Measurements from ENCODE around the gene RAB3D.
"Not testable (repeated sequence)": the region's sequence is repeated elsewhere in the genome, so short reads cannot be mapped to it uniquely, and the experiment has no call there.

RAB3D gene, protein sequence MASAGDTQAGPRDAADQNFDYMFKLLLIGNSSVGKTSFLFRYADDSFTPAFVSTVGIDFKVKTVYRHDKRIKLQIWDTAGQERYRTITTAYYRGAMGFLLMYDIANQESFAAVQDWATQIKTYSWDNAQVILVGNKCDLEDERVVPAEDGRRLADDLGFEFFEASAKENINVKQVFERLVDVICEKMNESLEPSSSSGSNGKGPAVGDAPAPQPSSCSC
- total RNA-seq, result 6.2 to 13.8 (median 8.7) reads per million in 4 experiments

DNA sequence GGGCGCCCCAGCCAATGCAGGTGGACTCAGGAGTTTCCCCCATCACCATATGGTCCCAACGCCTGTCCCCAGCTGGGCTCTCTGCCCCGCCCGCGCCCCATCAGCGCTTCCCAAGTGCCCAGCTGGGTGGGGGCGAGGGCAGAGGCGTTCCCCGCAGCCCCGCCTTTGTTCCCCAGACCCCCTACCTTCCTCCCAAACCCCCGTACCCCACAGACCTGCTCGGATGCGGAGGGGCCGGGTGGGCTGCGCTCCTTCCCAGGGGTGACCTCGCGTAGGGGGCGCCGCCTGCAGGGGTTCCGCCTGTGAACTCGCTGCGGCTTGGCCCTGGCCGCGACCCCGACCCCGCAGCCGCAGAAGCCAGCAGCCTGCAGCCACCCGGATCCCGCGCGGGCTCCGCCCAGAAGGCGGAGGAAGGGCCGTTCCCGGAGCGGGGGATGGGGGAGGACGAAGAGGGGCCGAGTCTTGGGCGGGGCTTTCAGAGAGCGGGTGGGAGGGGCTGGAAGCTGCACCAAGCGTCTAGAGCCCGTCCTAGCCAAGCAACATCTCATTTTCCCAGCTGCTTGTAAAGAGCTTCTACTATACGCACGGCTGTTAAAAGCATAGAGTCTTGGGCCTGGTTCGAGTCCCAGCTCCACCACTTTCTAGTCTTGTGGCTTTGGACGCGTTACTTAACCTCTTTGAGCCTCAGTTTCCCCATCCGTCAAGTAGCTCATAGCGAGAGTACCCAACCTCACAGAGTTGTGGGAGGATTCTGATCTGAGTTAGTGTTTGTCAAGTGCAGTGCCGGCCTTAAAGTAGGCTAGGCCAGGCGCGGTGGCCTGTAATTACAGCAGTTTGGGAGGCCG is at the start of gene RAB3D:
RAB3D (minus strand) TSS at position 404 of the 845 bp plus-strand sequence. CDS start 2,258 bp downstream, outside the sequence.
- peak; percentile 62 for DNase-seq

DNA sequence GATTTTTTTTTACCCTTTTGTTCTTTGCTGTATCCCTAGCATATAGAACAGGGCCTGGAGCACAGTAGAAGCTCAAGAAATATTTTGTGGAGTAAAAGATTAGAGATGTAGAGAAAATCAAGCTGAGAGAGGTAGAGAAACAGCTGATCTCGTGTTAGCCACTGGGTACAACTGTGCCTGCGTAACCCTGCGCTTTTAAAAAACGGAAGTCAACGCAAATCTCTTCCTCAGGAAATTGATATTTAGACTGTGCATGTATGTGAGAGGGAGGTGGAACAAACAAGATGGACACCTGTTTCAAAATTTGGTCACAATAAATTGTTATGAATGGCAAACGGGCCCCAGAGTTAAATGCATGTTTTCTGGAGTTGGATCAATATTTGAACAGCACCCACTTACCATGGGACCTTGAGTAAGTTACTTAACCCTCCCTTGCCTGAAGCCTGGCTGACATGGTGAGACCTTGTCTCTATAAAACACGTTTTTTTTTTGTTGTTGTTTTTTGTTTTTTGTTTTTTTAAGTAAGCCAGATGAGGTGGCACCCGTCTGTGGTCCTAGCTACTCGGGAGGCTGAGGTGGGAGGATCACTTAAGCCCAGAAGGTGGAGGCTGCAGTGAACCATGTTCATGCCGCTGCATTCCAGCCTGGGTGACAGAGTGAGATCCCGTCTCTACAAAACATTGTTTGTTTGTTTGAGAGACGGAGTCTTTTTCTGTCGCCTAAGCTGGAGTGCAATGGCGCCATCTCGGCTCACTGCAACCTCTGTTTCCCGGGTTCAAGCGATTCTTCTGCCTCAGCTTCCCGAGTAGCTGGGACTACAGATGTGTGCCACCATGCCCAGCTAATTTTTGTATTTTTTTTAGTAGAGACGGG is 47.9 kb upstream of the RAB3D start:
- no peak for DNase-seq

DNA sequence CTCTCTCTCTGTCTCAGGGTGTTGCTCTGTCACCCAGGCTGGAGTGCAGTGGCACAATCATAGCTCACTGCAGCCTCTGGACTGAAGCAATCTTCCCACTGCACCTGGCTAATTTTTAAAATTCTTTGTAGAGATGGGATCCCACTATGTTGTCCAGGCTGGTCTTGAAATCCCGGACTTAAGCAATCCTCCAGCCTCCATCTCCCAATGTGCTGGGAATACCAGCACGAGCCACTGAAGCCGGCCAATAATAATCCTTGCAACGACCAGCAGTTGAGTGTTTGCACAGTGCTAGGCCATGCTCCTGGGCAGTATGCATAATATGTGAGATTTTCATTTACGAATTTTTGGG is 45.3 kb upstream of the RAB3D start:
- no peak for DNase-seq

DNA sequence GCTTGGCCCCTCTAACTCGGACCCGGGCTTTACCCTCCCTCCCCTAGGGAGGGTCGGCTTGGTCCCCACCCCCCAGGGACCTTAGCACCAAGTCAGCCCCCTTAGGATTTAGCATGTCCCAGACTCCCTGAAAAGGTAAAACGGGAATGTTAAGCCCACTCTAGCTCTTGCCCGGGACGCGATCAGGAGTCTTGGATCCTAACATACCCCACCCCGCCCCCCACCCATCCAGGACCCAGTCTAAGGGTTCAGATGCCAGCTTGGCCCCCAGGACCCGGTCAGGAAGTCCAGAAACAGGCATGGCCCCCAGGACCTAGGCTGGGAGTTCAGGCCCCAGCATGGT is 44.2 kb upstream of the RAB3D start:
- DNase-seq, result no peak

DNA sequence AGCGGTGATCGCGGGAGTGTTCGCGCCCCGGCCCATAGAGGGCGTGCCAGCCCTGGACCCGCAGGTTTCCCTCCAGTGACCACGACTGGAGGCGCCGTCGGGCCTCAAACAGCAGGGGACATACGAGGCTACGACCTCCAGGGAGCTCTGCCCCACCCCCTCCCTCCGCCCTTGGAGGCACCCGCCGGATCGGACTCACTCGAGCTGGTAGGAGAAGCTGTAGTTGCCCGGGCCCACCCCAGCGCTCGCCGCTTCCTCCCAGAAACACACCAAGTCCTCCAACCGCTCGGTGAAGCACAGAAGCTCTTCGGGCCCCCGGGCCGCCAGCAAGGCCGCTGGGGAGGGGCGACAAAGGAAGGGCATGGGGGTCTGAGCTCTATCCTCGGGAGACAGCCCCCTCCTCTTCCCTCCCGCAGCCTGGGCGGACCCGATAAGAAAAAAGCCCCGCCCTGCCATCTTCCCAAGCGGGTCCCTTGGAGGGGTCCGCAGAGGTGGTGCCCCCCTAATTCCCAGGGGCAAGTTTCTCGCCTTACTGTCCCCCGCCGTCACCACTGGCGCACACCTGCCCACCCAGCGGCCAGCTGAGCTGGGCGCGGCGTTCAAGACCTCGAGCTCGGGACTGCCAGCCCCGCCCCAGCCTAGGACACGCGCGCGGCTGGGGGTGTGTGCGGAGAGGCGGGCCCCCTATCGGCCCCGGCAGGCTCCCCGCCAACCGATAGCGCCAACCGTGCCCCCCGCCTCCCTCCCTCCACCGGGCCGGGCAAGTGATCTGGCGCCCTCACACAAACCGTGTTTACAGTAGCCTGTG is 43.6 kb upstream of the RAB3D start:
- DNase-seq, result peak; percentile 17

DNA sequence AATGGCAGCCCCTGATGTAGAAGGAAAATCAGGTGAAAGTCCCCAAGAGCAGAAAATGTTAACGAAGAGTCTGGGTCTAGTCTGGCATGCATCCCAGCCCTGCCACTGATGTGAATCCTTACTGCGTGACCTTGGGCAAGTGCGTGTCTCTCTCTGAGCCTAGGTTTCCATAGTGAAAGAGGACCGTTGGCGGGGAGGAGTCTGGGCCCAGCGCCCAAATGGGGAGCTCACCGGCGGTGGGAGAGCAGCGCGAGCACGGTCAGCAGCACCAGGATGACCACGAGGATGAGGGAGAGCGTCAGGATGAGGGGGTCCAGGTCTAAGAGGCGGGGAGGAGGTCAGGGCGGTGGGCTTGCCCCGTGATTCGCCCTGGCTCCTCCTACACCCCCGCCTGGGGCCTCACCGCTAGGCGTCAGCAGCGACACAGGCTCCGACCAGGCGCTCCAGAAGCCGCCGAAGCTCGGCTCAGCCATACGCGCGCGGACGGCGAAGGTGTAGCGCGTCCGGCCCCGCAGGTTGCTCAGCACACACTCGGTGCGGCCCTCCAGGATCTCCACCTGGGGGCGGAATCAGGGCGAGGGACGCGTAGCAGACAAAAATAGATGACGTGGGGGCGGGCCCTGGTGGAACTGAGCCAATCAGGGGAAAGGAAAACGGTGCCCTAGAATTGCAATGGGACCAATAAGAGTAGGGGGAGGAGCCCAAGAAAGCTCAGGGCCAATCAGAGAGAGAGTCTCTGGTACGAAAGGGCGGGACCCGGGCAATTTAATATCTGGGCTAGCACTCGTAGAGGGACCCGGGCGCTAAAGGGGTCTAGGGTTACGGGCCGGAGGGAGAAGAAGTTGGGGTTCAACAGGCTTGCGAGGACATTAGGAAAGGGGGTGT is 41.4 kb upstream of the RAB3D start:
- peak; percentile 95 for DNase-seq

DNA sequence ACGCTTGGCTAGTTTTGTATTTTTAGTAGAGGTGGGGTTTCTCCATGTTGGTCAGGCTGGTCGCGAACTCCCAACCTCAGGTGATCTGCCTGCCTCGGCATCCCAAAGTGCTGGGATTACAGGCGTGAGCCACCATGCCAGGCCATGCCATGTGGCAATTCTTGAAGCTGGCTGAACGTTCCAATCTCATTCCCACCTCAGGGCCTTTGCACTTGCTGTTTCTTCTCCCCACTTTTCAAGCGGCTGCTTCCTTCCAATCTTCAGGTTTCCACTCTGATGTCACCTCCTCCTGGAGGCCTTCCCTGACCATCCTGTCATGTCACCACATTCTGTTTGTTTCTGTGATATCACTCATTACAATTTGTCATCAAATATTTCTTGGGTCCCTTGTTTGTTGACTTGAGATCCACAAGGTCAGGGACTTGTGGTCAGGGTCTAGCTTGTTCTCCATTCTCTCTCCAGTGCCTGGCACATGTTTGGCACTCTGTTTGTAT is 40.4 kb upstream of the RAB3D start:
- DNase-seq, result no peak

DNA sequence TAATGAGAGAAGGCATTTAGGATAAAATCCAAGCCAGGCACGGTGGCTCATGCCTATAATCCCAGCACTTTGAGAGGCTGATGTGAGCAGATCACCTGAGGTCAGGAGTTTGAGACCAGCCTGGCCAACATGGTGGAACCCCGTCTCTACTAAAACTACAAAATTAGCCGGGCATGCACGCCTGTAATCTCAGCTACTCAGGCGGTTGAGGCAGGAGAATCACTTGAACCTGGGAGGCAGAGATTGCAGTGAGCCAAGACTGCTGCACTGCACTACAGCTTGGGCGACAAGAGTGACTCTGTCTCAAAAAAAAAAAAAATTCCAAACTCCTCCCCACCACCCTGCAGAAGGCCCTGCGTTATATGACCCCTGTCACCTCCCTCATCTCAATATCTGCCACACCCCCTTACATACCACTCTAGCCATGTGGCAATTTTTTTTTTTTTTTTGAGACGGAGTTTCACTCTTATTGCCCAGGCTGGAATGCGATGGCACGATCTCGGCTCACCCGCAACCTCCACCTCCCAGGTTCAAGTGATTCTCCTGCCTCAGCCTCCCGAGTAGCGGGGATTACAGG is 39.9 kb upstream of the RAB3D start:
- not testable (repeated sequence) for DNase-seq

DNA sequence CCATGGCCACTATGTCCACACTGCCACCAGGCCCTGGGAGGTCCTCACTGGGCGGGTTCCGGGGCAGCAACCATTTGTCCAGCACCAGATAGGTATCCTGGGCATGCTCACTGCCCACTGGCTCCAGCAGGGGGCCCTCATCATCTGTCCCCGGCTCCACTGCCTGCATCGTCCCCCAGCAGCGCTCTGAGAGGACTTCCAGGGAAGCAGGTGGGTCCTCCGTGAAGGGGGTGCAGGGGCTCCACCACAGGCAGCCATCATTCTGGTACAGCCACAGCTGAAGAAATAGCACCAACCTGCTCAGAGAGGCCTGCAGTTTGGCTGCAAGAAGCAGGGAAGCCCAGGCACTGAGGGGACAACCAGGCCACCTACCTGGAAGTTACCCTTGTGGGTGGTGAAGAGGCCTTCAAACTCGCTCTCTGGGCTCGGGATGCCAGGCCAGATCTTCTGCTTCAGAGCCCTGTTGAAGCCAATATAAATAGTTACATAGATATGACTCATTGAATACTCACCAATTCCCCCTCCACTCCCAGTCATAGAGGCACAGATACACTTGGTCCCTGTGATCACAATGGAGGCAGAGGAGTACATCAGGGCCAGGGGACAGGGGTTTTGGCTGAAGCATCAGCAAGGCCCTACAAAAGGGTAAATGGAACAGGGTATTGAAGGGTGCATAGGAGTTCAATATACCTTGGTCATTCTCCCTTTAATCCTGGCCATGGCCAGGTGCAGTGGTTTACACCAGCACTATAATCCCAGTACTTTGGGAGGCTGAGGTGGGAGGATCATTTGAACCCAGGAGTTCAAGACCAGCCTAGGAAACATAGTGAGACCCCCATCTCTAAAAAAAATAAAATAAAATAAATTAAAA is 39.1 kb upstream of the RAB3D start:
- DNase-seq, result no peak

DNA sequence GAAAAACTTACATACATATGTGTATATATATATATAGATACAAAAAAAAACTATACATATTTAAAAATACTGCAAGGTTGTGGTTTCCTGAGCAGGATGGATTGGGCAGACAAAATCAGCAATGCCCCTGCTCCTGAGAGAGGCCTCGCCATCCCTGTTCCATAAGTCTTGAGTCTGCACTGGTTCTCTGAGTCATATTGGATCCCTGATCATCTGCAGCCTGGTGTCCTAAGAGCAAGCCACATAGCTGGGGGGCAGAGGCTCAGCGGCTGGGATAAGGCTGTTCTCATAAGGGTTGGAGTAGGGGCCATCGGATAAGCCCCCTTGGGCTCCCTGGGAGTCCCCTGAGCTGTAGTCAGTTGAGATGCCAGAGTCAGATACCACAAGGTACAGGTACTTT is 38.3 kb upstream of the RAB3D start:
- DNase-seq, result no peak

DNA sequence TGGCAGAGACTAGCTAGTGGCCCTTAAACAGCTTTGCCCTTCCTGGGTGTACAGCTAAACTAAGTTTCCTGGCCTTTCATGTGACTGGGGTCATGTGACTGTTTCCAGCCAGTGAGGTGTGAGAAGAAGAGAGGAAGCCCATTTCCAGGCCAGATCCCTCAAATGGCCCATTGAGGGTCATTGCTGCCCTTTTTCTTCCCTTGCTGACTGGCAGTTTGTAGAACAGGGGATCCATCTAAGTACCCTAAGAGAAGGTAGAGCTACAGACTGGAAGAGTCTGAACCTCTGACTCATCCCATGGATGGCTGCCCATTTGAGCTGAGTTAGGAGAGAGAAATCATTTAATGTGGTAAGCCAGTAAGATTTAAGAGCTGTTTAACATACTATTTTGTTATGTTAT is 37.8 kb upstream of the RAB3D start:
- no peak for DNase-seq

DNA sequence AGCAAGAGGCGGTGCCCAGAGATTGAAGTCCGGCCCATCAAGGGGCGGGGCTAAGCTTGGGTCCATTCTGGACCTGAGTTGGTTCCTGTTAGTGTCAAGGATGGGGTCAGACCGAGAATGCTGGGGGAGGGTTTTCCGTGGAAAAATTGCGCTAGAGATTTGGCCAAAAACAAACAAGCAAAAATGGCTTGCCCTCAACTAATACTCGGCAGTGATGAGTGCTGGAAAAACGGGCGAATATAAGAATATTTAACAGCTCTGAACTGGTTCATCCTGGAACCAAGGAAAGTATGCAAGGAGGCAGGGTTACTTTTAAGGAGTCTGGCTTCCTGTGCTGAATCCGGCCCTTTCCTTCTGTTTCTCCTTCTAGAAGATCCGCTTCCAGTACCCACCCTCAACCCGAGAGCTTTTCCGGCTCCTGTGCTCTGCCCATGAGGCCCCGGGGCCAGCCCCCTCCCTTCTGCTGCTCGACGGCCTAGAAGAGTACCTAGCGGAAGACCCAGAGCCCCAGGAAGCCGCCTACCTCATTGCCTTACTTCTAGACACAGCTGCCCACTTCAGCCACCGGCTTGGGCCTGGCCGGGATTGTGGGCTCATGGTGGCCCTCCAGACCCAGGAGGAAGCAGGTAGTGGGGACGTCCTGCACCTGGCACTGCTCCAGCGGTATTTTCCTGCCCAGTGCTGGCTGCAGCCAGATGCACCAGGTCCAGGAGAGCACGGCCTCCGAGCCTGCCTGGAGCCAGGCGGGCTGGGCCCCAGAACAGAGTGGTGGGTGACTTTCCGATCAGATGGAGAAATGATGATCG is 35.9 kb upstream of the RAB3D start:
- DNase-seq, result peak; percentile 48

DNA sequence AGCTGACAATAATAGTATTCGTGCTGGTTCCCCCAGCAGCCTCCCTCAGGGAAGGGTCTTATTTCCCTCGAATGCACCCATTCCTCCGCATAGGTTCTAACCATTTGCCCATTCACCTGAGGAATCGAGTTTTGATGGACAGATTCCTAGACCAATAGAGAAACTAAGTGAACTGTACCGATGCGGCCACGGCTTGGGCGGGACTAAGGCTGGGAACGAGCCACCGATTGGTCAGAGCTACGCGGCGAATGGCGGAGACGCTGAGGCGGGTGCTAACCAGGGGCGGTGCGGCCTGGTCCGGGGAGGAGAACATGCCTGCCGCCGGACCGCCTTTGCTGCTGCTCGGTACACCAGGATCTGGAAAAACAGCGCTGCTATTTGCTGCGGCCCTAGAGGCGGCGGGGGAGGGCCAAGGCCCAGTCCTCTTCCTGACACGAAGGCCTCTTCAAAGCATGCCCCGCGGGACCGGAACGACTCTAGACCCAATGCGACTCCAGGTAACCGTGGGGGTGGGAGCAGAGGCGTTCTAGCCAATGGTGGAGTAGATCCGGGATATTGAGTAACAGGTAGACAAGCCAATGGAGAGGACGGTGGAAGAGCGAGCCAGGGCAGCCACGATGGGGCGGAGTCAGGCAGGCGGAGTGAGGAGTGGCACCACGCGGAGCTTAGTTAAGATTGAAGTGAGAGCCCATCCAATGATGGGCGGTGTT is 35.1 kb upstream of the RAB3D start, which contains the start of gene SWSAP1:
SWSAP1 (plus strand) TSS at position 234 of the 710 bp plus-strand sequence; CDS start at position 249, 15 bp downstream.
- DNase-seq, result peak; percentile 92

DNA sequence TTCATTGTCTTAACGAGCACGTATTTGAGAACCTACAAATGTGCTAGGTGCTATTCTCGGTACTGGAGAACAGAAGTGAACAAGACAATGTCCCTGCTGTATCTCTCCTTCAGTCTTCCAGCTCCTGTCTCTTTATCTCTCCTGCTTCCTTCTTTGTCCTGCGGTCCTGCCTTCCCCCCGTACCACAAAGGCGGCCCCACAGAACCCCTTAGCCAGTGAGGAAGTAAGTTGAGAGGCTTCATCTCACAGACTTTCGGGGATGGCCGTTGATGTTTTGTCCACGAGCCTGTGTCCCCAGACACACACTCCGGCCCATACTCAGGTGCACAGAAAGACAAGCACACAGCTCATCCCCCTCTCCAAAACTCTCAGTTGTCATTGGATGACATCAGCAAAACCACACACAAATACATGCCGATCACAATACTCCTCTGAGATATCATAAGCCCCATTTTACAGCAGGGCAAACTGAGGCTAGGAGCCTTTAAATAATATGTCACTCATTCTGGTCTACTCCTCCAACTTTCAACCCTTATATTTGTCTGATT is 34.5 kb upstream of the RAB3D start:
- DNase-seq, result no peak

DNA sequence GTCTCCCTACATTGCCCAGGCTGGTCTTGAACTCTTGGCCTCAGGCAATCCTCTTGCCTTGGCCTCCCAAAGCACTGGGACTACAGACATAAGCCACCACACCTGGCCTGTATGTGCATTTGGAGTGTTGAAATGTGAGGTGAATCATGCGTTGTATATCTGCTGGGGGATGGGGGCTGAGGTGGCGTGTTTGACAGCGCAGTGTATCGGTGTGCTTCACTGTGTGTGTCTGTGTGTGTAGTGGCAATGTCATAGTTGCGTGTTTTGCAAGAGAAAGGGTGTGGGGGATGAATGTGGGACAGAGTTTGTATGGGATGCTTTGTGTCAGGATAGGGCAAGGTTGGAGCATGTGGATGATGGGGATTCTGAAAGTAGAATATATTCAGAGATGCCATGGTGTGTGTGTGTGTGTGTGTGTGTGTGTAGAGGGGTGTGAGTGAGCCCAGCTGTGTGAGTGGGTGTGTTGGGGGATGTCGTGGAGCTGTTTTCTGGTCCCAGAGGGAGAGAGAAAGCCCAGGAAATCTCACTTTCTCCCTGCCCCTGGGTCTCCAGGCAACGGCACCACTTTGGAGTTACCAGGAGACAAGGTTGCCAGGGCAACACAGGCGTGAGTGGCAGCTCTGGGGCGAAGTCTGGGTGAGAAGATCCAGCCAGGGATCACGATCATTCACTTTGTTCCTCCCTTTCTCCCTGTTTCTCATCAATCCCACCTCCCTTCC is 33.9 kb upstream of the RAB3D start:
- DNase-seq, result no peak

DNA sequence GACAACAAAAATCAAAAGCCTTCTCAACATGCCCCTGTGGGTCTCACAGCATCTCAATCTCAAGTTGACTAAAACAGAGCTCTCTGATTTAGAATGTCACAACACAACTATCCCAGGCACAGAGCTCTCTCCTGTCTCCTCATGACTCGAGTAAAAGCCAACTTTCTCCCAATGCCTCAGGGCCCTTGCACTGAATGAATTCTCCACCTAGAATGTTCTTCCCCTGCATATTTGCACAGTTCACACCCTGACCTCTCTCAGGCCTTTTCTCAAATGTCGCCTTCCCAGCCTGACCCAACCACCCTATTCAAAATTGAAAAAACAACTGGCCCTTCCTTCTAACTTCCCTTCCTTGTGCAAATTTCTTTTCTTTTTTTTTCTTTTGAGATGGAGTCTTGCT is 31.3 kb upstream of the RAB3D start:
- no peak for DNase-seq

DNA sequence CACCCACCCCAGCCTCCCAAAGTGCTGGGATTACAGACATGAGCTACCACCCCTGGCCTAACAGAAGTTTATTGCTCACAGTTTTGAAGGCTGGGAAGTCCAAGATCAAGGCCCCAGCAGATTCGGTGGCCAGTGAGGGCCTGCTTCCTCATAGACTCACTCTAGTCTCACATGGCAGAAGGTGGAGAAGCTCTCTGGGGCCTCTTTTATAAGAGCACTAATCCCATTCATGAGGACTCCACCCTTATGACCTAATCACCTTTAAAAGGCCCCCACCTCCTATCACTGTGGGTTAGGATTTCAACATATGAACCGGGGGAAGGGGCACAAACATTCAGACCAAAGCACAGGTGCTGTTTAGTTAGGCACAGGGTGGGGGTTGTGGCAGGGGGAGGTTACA is 28.1 kb upstream of the RAB3D start:
- no peak for DNase-seq
